Measurements from ENCODE around the gene ARHGEF40. TPM values are rescaled to one million over a fixed set of nuclear protein-coding genes. Genes with fewer than 3 reads are reported as not detected.

Gene ARHGEF40
- polyA plus RNA-seq, 2 of the 4 experiments (the other 2 are of a cell fraction) = 7.8 to 9.6 TPM

- 36% methylated on average over 3 of the region's 3 CpGs for WGBS (ENCODE audit: missing lambda C conversion rate)
- Histone ChIP-seq H3K4me1 (peaks cover 2% of the 10 kb centered on the region; the same call in 1 of the 3 replicates), H3K4me3 (no peak overlapping the region), H3K27ac (no peak overlapping the region), H3K4me2 (no peak overlapping the region), H3K9me3 (no peaks in the 10 kb centered on the region)
- TF ChIP-seq ATOH8 (CRISPR knock-in tag; IDR thresholded peaks at IDR 0.05; ENCODE audit: low read depth) = no peak
- no peak for TF ChIP-seq HOXB5 (CRISPR knock-in tag; IDR thresholded peaks at IDR 0.05)
- no peak for TF ChIP-seq ZSCAN20 (CRISPR knock-in tag; IDR thresholded peaks at IDR 0.05)
- TF ChIP-seq FOSL2 (IDR thresholded peaks at IDR 0.05) = no peak
- no peak for TF ChIP-seq FOSL2 (CRISPR knock-in tag; IDR thresholded peaks at IDR 0.05)
- TF ChIP-seq ZC3H11A (IDR thresholded peaks at IDR 0.05) = no peak
- TF ChIP-seq GATA3 (IDR thresholded peaks at IDR 0.05; ENCODE audit: borderline replicate concordance) = no peak
- no peak for TF ChIP-seq REST (IDR thresholded peaks at IDR 0.05)
- no peak for TF ChIP-seq PBX3 (IDR thresholded peaks at IDR 0.05)
- TF ChIP-seq KDM5A (IDR thresholded peaks at IDR 0.05) = no peak
- no peak for TF ChIP-seq RARB (CRISPR knock-in tag; IDR thresholded peaks at IDR 0.05)
- TF ChIP-seq MAZ (IDR thresholded peaks at IDR 0.05; ENCODE audit: borderline replicate concordance, low read depth, low read length) = no peak
- TF ChIP-seq FOXS1 (CRISPR knock-in tag; IDR thresholded peaks at IDR 0.05) = no peak
- no peak for TF ChIP-seq FOSB (CRISPR knock-in tag; IDR thresholded peaks at IDR 0.05)
- no peak for TF ChIP-seq EHF (CRISPR knock-in tag; IDR thresholded peaks at IDR 0.05)
- no peak for TF ChIP-seq CBX2 (IDR thresholded peaks at IDR 0.05; ENCODE audit: borderline replicate concordance, low read depth)
- TF ChIP-seq NPAS2 (CRISPR knock-in tag; IDR thresholded peaks at IDR 0.05; ENCODE audit: borderline replicate concordance) = no peak
- TF ChIP-seq EHMT2 (IDR thresholded peaks at IDR 0.05; ENCODE audit: low read depth) = no peak
- no peak for TF ChIP-seq JUNB (IDR thresholded peaks at IDR 0.05)
- no peak for TF ChIP-seq RNF2 (IDR thresholded peaks at IDR 0.05; ENCODE audit: borderline replicate concordance, low read depth)
- ATAC-seq (no peak), DNase-seq (ENCODE audit: low read depth in 1 of 2, low spot score in 1 of 2) (no peak), FAIRE-seq (no peak)
- POLR2A ChIA-PET = no interaction called here
- CTCF ChIA-PET = interaction anchor here (1.4 to 6.8 kb wide), 8 partner anchors 8 to 55 kb away, joined by 3 to 44 read pairs (median 13); no protein-coding TSS in a partner anchor
Measured at GRCh38 chr14:21049271-21049673, 20.8 kb upstream of the ARHGEF40 start.

GRCh38 chr14:21050597-21050996 lies 19.5 kb upstream of the ARHGEF40 start:
- DNase-seq (ENCODE audit: low read depth in 1 of 2, low spot score in 1 of 2) (no peak), FAIRE-seq (no peak), ATAC-seq (no peak)
- 41% methylated on average over 3 of the region's 3 CpGs for WGBS (ENCODE audit: missing lambda C conversion rate)
- Histone ChIP-seq H3K27ac (no peak overlapping the region), H3K4me2 (no peak overlapping the region), H3K9me3 (no peaks in the 10 kb centered on the region), H3K4me3 (no peak overlapping the region), H3K4me1 (peaks cover 14% of the 10 kb centered on the region)
- POLR2A ChIA-PET = no interaction called here
- CTCF ChIA-PET = interaction anchor here (1.0 to 6.8 kb wide), 10 partner anchors 9 to 195 kb away, joined by 3 to 44 read pairs (median 4); partner anchors contain the start of gene SLC39A2
- no peak for TF ChIP-seq HOXB13 (CRISPR knock-in tag; IDR thresholded peaks at IDR 0.05; ENCODE audit: low read depth)
- no peak for TF ChIP-seq RAD21 (conservative IDR thresholded peaks at IDR 0.05 in 1 of 2, IDR thresholded peaks at IDR 0.05 in 1 of 2)
- TF ChIP-seq GATA3 (IDR thresholded peaks at IDR 0.05; ENCODE audit: borderline replicate concordance) = no peak
- TF ChIP-seq NPAS2 (CRISPR knock-in tag; IDR thresholded peaks at IDR 0.05; ENCODE audit: borderline replicate concordance) = no peak
- TF ChIP-seq TFCP2L1 (CRISPR knock-in tag; IDR thresholded peaks at IDR 0.05) = no peak
- no peak for TF ChIP-seq PBX3 (IDR thresholded peaks at IDR 0.05)
- TF ChIP-seq EP300 (IDR thresholded peaks at IDR 0.05) = no peak
- TF ChIP-seq HOXB5 (CRISPR knock-in tag; IDR thresholded peaks at IDR 0.05) = no peak
- no peak for TF ChIP-seq KDM1A (IDR thresholded peaks at IDR 0.05; ENCODE audit: low read depth)
- TF ChIP-seq REST (IDR thresholded peaks at IDR 0.05) = no peak
- no peak for TF ChIP-seq HEYL (CRISPR knock-in tag; IDR thresholded peaks at IDR 0.05)
- TF ChIP-seq MAFK (IDR thresholded peaks at IDR 0.05; ENCODE audit: partially characterized antibody) = no peak
- no peak for TF ChIP-seq POLR2A (IDR thresholded peaks at IDR 0.05; ENCODE audit: low read length)
- TF ChIP-seq RARB (CRISPR knock-in tag; IDR thresholded peaks at IDR 0.05) = no peak

Data from A549 (cell line).